ENCODE results near the gene ICAM1.
A peak's percentile ranks its signal among the peaks of the same experiment; 100 is the strongest.

The ICAM1 gene

DNA sequence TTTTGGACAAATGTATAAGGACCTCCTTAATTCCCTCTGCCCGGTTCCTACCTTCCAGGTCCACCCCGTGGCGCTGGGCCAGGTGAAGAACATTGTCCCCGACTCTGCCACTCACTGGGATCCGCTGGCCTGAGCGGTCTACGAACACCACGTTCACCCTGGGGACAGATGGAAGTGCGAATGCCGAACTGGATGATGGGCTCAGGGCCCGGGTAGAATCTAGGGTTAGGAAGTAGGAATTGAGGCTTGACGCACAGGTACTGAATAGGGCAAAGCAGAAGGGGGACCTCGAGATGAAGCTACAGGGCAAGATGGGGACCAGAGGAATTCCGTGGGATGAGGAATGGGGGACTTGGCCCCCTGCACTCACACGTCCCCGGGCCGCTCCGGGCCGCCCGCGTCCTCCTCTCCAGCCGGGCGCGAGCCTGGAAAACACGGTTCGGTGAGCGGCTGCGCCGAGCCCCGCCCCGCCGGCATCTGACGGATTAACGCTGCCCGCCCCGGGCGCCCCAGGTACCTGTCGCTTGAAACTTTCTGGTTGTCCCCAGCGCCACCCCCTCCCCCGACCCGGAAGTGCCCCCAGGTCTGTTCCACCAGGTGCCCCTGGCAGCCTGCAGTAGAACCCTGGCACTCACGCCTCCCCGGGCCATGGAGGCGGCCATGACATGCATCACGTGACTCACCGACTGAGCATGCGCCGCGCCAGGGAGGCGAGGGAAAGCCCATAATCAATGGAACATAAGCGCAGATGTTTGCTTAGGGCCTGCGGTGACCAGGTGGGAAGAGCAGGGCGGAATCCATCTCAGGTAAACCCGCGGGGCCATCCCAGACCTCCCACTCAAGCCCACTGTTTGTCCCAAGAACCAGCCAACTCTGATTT is 44.7 kb downstream of the ICAM1 start, which contains the start of gene FDX2:
TSS of gene FDX2 (minus strand) at position 681 of the 880 bp plus-strand sequence. CDS start at position 662, 19 bp downstream.
- peak; percentile 96; the same call in 1 of the 2 replicates for TF ChIP-seq SIN3A (IDR thresholded peaks at IDR 0.05; ENCODE audit: borderline replicate concordance, insufficient read depth, low read length)
- TF ChIP-seq, protein P1, sequence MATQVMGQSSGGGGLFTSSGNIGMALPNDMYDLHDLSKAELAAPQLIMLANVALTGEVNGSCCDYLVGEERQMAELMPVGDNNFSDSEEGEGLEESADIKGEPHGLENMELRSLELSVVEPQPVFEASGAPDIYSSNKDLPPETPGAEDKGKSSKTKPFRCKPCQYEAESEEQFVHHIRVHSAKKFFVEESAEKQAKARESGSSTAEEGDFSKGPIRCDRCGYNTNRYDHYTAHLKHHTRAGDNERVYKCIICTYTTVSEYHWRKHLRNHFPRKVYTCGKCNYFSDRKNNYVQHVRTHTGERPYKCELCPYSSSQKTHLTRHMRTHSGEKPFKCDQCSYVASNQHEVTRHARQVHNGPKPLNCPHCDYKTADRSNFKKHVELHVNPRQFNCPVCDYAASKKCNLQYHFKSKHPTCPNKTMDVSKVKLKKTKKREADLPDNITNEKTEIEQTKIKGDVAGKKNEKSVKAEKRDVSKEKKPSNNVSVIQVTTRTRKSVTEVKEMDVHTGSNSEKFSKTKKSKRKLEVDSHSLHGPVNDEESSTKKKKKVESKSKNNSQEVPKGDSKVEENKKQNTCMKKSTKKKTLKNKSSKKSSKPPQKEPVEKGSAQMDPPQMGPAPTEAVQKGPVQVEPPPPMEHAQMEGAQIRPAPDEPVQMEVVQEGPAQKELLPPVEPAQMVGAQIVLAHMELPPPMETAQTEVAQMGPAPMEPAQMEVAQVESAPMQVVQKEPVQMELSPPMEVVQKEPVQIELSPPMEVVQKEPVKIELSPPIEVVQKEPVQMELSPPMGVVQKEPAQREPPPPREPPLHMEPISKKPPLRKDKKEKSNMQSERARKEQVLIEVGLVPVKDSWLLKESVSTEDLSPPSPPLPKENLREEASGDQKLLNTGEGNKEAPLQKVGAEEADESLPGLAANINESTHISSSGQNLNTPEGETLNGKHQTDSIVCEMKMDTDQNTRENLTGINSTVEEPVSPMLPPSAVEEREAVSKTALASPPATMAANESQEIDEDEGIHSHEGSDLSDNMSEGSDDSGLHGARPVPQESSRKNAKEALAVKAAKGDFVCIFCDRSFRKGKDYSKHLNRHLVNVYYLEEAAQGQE (IDR thresholded peaks at IDR 0.05; ENCODE audit: insufficient read depth in 1 of 2, low read depth in 2 of 2, low read length in 2 of 2): no peak
- TF ChIP-seq POLR2AphosphoS5 (IDR thresholded peaks at IDR 0.05; ENCODE audit: low read depth, low read length): peak; percentile 95
- TF ChIP-seq TAF1 (IDR thresholded peaks at IDR 0.05; ENCODE audit: borderline replicate concordance, insufficient read depth, low read length): peak; percentile 47; the same call in 1 of the 2 replicates

DNA sequence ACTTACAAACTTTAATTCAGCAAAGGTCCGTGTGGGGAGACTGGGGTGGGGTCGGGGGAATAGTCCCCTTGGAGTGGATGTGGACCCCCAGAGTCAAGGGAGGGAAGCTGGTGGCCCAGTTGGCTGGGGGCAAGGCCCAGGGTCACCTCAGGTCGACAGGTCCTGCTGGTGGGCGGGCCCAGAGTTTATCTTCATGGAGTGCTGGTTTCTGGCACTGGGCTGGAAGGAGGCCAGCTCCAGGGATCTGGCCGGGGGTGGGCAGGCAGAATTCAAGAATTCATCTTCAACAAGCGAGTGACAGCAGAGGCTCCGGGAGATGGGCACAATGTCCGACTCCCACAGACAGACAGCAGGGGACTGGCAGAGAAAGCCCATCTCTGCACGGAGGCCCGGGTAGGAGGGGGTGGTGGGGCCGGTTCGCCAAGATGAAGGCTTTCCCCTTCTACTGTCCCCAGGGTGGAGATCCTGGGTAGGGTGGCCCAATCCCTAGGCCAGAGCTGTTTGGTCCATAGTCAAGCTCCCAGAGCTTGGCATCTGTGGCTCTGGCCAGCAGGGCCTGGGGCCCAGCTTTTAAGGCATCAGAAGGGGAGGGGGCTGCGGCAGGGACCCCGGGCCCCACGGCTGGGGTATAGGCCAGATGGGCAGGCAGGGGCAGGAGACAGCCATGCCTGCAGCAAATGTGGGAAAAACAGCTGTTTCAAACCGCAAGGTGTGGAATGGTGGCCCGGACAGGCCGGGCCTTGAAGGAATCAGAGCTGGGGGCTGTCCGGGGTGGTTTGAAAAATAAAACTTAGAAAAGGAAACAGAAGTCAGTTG is 45.5 kb downstream of the ICAM1 start:
- TF ChIP-seq SIN3A (IDR thresholded peaks at IDR 0.05; ENCODE audit: borderline replicate concordance, insufficient read depth, low read length) (no peak), TAF1 (IDR thresholded peaks at IDR 0.05; ENCODE audit: borderline replicate concordance, insufficient read depth, low read length) (no peak), POLR2AphosphoS5 (IDR thresholded peaks at IDR 0.05; ENCODE audit: low read depth, low read length) (no peak), FOXP2 (optimal IDR thresholded peaks at IDR 0.05; ENCODE audit: borderline replicate concordance, extremely low read depth, extremely low read length, insufficient read depth) (no peak)
- TF ChIP-seq, protein P1 (IDR thresholded peaks at IDR 0.05; ENCODE audit: insufficient read depth in 1 of 2, low read depth in 2 of 2, low read length in 2 of 2): no peak

DNA sequence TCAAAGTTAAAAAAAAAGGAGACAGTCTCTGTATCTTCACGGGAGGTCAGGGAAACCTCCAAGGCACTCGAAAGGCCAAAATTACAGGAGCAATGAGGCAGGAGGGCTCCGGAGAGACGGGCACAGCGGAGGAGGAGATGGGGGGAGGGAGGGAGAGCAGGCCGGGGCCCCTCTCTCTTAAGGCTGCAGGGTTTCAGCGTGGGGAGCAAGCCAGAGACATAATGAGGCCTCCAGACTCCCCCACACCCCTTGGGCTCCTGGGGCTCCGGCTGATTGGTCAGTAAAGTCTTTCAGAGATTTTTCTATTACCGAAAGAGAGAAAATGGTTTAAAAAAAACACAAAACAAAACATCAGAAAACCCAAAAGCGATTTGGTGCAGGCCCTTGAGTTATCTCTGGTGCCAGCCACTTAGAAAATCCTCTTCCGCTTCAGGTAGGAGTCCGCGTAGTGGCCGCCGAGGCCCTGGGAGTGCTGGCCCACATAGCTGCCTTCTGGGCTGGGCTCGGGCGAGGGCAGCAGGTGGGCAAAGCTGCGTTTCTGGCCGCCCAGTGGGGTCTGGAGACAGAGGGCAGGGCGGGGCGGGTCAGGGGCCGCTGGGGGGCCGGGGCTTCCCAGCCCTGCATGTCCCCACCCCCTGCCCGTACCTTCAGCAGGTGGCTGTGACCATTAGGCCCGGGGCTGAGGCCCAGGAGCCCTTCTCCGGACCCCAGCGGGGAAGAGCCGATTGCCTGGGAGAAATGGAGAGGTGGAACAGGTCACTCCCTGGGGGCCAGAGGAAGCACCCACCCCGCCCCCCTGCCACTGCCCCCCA is 46.3 kb downstream of the ICAM1 start:
- TF ChIP-seq TAF1 (IDR thresholded peaks at IDR 0.05; ENCODE audit: borderline replicate concordance, insufficient read depth, low read length) (no peak), FOXP2 (optimal IDR thresholded peaks at IDR 0.05; ENCODE audit: borderline replicate concordance, extremely low read depth, extremely low read length, insufficient read depth) (no peak), POLR2AphosphoS5 (IDR thresholded peaks at IDR 0.05; ENCODE audit: low read depth, low read length) (no peak), SIN3A (IDR thresholded peaks at IDR 0.05; ENCODE audit: borderline replicate concordance, insufficient read depth, low read length) (no peak)
- TF ChIP-seq, protein P1 (IDR thresholded peaks at IDR 0.05; ENCODE audit: insufficient read depth in 1 of 2, low read depth in 2 of 2, low read length in 2 of 2): no peak

DNA sequence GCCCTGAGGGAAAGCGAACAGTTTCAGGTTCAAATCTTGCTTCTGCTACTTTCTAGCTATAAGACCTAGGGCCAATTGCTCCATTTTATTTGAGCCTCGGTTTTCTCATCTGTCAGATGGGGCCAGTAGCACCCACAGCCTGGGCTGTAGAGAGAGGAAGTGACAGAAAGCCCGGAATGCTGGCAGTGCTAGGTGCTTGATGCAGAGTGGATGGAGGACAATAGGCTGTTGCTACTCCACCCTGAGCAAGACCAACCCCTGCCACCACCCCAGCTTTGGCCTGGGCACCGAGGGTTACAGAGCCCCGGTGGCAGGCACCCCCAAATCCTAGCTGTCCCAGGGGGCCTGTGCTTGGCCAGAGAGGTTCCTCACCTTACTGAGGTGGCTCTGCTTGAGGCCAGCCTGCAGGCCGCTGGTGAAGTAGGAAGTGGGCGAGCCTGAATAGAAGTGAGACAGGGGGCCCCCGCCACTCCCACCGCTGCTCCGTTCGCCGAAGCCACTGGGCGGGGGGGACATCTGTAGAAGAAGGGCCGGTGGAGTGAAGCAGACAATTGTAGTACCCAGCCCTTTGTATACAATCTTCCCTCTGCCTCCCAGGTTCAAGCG is 47.0 kb downstream of the ICAM1 start:
- TF ChIP-seq, protein P1 (IDR thresholded peaks at IDR 0.05; ENCODE audit: insufficient read depth in 1 of 2, low read depth in 2 of 2, low read length in 2 of 2): no peak
- TF ChIP-seq TAF1 (IDR thresholded peaks at IDR 0.05; ENCODE audit: borderline replicate concordance, insufficient read depth, low read length): no peak
- no peak for TF ChIP-seq SIN3A (IDR thresholded peaks at IDR 0.05; ENCODE audit: borderline replicate concordance, insufficient read depth, low read length)
- TF ChIP-seq FOXP2 (optimal IDR thresholded peaks at IDR 0.05; ENCODE audit: borderline replicate concordance, extremely low read depth, extremely low read length, insufficient read depth): no peak
- TF ChIP-seq POLR2AphosphoS5 (IDR thresholded peaks at IDR 0.05; ENCODE audit: low read depth, low read length): no peak

All from PFSK-1 (cell line).